Thyroid gland (tissue), 4 donors: ENCODE measurements around the gene ACSBG1. TPM values are rescaled to one million over a fixed set of nuclear protein-coding genes. Genes with fewer than 3 reads are reported as not detected.

Experiments
- DNase-seq, 2 donors: peaks; one replicate each; pipeline ENCODE4 v3.0.0-alpha.2; 2019
- H3K27ac ChIP-seq, 3 donors: fragments of 200-600 bp; sonication (generic); 1 replicate in 2 of 3; 2 replicates in 1 of 3; pipeline ENCODE4 v1.5.1; 2016 to 2019; ENCODE audit warnings: mild to moderate bottlenecking in 1 of 3, moderate library complexity in 1 of 3
- H3K27me3 ChIP-seq: fragments of 200-600 bp; sonication (generic); one replicate; pipeline ENCODE4 v1.5.1; 2019
- H3K36me3 ChIP-seq, 2 donors: fragments of 200-600 bp; sonication (generic); one replicate each; pipeline ENCODE4 v1.5.1; 2016 to 2019
- H3K4me1 ChIP-seq, 2 donors: fragments of 200-600 bp; sonication (generic); one replicate each; pipeline ENCODE4 v1.5.1; 2017 to 2019
- H3K4me3 ChIP-seq, 3 donors: fragments of 200-600 bp; sonication (generic); replicated peaks in 1 of 3; 1 replicate in 2 of 3; 2 replicates in 1 of 3; pipeline ENCODE4 v1.5.1; 2016; ENCODE audit warnings: mild to moderate bottlenecking in 1 of 3
- H3K9me3 ChIP-seq: fragments of 200-600 bp; sonication (generic); one replicate; pipeline ENCODE4 v1.5.1; 2017
- CTCF ChIP-seq, 6 experiments: fragments of 200-600 bp in 3 of 6; fragments of 450-650 bp in 3 of 6; sonication (generic) in 3 of 6; IDR thresholded peaks; one replicate each; pipeline ENCODE4 v1.5.1; 2016 to 2019; ENCODE audit warnings: antibody characterized with exemption in 6 of 6, mild to moderate bottlenecking in 2 of 6, inconsistent platforms in 1 of 6, moderate library complexity in 1 of 6
- POLR2A ChIP-seq, 2 donors: fragments of 450-650 bp; IDR thresholded peaks; one replicate each; pipeline ENCODE4 v1.6.1; 2017; ENCODE audit warnings: antibody characterized with exemption in 2 of 2, mild to moderate bottlenecking in 2 of 2, moderate library complexity in 1 of 2
- WGBS, 2 donors: methylation state at CpG; one replicate each; pipeline ENCODE4 v1.1.5; 2017; 5-methylcytosine and 5-hydroxymethylcytosine counted together
- intact Hi-C: fragments of 100-400 bp; cut with DNase I; formaldehyde crosslinking; loops from one replicate; pipeline ENCODE4 v1.15.1; 2023
- total RNA-seq, 4 donors: library from RNA; depleted of rRNA; stranded (reverse); fragments of >200 nt; gene quantifications; one replicate each; pipeline ENCODE4 v1.2.3, GENCODE V29; 2016

ACSBG1 gene
- total RNA-seq, 4 donors from 2014 or later: not detected

- no peak overlapping the region for H3K4me3 ChIP-seq
- WGBS, 2 donors: 87 to 96% methylated on average over 5 of the region's 5 CpGs
- intact Hi-C loops: no loop called here
These were observed 40.6 kb upstream of the ACSBG1 start for GRCh38 chr15:78274994-78275393.

GRCh38 chr15:78272776-78273175 lies 38.4 kb upstream of the ACSBG1 start:
- intact Hi-C loops: no loop called here
- 92 to 98% methylated on average over 3 of the region's 3 CpGs for WGBS, 2 donors
- no peaks in the 10 kb centered on the region for H3K27me3 ChIP-seq
- no peak overlapping the region for H3K27ac ChIP-seq
- no peaks in the 10 kb centered on the region for H3K4me1 ChIP-seq
- no peaks in the 10 kb centered on the region for H3K9me3 ChIP-seq
- no peak for TF ChIP-seq CTCF (IDR thresholded peaks at IDR 0.05)
- TF ChIP-seq POLR2A (IDR thresholded peaks at IDR 0.05): no peak
- no peak for DNase-seq
- no peak overlapping the region for H3K4me3 ChIP-seq
- H3K36me3 ChIP-seq: no peaks in the 10 kb centered on the region

More at GRCh38 chr15:78274994-78275393, 40.6 kb upstream of the ACSBG1 start:
- Histone ChIP-seq H3K27ac (no peak overlapping the region), H3K9me3 (no peaks in the 10 kb centered on the region), H3K4me1 (no peaks in the 10 kb centered on the region), H3K36me3 (peaks cover under 1 to 3% of the 10 kb centered on the region in 2 donors), H3K27me3 (no peaks in the 10 kb centered on the region)
- DNase-seq: no peak
- TF ChIP-seq POLR2A (IDR thresholded peaks at IDR 0.05): no peak
- no peak for TF ChIP-seq CTCF (IDR thresholded peaks at IDR 0.05)

GRCh38 chr15:78272316-78272715 lies 38.0 kb upstream of the ACSBG1 start:
- no peak for DNase-seq
- TF ChIP-seq CTCF (IDR thresholded peaks at IDR 0.05): no peak
- no peak for TF ChIP-seq POLR2A (IDR thresholded peaks at IDR 0.05)
- Histone ChIP-seq H3K4me3 (no peak overlapping the region), H3K9me3 (no peaks in the 10 kb centered on the region), H3K27ac (no peak overlapping the region), H3K36me3 (no peaks in the 10 kb centered on the region), H3K27me3 (no peaks in the 10 kb centered on the region), H3K4me1 (peaks cover 0 to 1% of the 10 kb centered on the region in 2 donors)
- intact Hi-C loops: no loop called here
- 74 to 87% methylated on average over 2 of the region's 2 CpGs for WGBS, 2 donors

- no peak for TF ChIP-seq CTCF (IDR thresholded peaks at IDR 0.05)
- no peak for TF ChIP-seq POLR2A (IDR thresholded peaks at IDR 0.05)
- Histone ChIP-seq H3K4me1 (peaks cover 11 to 13% of the 10 kb centered on the region in 2 donors), H3K9me3 (no peaks in the 10 kb centered on the region), H3K27me3 (no peaks in the 10 kb centered on the region), H3K36me3 (no peaks in the 10 kb centered on the region), H3K27ac (no peak overlapping the region), H3K4me3 (no peak overlapping the region)
- intact Hi-C loops: no loop called here
- 79 to 87% methylated on average over 2 of the region's 2 CpGs for WGBS, 2 donors
- no peak for DNase-seq
These were observed 32.4 kb upstream of the ACSBG1 start for GRCh38 chr15:78266806-78267205.

- Histone ChIP-seq H3K4me3 (no peak overlapping the region), H3K27ac (no peak overlapping the region), H3K27me3 (no peaks in the 10 kb centered on the region), H3K4me1 (peaks cover 11 to 13% of the 10 kb centered on the region in 2 donors), H3K36me3 (no peaks in the 10 kb centered on the region), H3K9me3 (no peaks in the 10 kb centered on the region)
- TF ChIP-seq POLR2A (IDR thresholded peaks at IDR 0.05): no peak
- TF ChIP-seq CTCF (IDR thresholded peaks at IDR 0.05): no peak
- intact Hi-C loops: no loop called here
- no peak for DNase-seq
These were observed 31.9 kb upstream of the ACSBG1 start for GRCh38 chr15:78266229-78266628.
